GM18517 (cell line): ENCODE measurements around the gene DENND1A.
"Not testable (repeated sequence)": the region's sequence is repeated elsewhere in the genome, so short reads cannot be mapped to it uniquely, and the experiment has no call there.

ENCODE experiments used
- ATAC-seq: cut with Tn5 transposase; IDR thresholded peaks from one replicate; pipeline ENCODE4 v1.9.1; 2021; ENCODE audit warnings: mild to moderate bottlenecking, moderate library complexity; ENCODE audit not compliant: unreplicated experiment

The DENND1A gene

GRCh38 chr9:123823194-123823947 lies 106.6 kb downstream of the DENND1A start:
- no peak for ATAC-seq

GRCh38 chr9:123821619-123822018 lies 108.3 kb downstream of the DENND1A start:
- ATAC-seq: no peak

- ATAC-seq: no peak
Measured at GRCh38 chr9:123820139-123820538, 109.8 kb downstream of the DENND1A start.

- no peak for ATAC-seq
Measured at GRCh38 chr9:123816817-123817472, 113.0 kb downstream of the DENND1A start.

GRCh38 chr9:123815856-123816255 lies 114.1 kb downstream of the DENND1A start:
- not testable (repeated sequence) for ATAC-seq

GRCh38 chr9:123814496-123814895 lies 115.4 kb downstream of the DENND1A start:
- no peak for ATAC-seq

- ATAC-seq: no peak
Measured at GRCh38 chr9:123812984-123813383, 116.9 kb downstream of the DENND1A start.

GRCh38 chr9:123807251-123807650 lies 122.7 kb downstream of the DENND1A start:
- no peak for ATAC-seq

DNA sequence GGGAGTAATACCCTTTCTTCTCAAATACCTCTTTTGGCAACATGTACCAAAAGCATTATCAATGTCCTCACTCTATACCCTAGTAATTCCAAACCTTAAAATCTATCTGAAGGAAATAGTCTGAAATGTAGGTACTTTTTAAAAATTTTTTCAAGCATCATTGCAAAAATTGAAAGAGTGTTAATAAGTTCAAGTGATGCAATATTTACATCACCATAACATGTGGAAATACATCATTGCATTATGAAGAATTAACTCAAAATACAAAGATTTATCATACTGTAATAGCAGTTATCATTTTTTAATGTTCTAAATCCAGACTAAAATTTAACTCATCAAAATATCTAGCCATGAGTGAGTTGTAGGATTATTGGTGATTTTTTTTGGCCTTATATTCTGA lies 123.1 kb downstream of the DENND1A start:
- no peak for ATAC-seq

DNA sequence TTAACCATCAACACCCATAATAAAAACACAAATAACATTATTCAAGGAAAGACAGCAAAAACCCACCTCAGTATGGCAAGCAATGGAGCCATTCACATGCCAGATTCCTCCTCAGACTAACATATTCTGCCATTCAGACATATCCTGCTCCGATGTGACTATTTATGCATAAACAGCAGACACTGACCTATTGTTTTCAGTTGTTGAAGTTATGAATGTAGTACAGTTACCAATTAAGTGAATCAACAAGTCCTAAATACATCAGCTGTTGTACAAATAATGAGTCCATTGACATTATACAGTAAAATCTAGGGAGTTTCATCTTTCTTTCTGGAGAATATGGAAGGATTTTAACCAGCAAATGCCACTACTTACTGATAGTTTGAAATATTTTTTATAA lies 131.7 kb downstream of the DENND1A start:
- ATAC-seq: no peak

DNA sequence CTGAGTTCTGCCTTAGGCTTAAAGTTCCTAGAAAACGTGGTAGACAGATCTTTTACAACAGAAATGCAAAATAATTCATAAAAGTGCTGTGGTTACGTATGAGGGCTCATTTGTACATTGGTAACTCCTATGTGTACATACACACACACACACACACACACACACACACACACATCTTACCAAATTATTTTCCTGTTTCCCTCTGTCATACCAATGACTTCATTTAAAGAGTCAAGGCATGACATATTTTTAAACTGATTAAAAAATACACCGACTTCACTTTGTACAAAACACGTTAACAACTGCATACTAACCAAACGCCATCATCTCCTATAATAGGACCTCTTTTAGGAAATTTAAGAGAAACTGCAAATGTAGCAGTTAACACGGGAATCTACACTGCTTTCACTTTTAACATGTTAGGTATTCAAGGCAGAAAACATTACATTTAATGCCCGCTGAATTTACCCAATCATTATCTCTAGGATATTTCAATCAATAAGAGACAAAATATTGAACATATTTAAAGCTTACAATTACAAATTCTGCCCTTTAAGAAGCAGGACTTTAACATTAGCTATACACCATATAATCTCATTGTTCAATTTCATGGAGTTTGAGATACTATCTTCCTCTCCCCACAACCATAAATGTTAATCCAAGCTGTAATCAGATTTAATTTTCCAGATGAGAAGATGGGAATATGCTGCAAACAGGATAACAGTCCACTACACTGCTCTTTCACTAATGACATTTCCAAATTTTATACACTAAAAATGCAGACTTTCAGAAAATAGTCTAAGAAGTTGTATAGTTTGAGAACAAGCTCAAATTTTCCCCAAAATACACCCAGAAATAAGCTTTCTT lies 133.1 kb downstream of the DENND1A start:
- ATAC-seq: no peak

- no peak for ATAC-seq
Measured at GRCh38 chr9:123796094-123796493, 133.8 kb downstream of the DENND1A start.

DNA sequence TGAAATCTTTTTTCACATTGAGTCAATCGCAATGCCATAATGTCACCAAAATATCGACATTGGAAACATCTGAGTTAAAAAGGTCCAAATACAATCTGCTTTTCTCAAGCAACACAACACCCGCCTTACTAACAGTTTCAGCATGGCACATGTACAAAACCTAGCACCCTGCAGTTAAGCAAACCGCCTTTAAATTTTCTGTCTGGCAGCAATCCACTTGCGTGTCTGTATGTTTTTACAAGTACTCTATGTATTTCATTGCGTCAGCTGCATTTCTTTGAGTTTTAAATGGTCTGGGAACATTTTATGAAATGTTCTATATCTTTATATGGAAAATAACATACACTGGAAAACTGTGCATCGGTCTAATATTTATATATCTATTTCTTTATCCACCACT lies 134.6 kb downstream of the DENND1A start:
- ATAC-seq: no peak

DNA sequence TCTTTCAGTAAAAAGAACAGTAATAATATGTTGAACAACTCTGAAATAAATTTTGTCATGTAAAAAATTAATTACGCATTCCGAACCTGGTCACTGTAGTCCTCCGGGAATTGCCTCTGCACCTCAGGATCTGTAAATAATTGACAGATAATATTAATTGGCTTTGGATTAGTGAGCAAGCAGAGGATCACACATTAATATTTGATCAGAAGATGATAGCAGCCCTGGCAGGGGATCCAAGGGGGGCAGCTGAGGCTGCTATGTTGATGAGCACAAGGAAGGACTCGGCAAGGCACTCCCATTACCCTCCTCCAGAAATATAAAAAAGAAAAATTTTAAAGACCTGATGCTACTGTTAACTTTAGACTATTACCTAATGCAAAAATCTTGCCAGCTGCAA lies 137.4 kb downstream of the DENND1A start:
- ATAC-seq: no peak

DNA sequence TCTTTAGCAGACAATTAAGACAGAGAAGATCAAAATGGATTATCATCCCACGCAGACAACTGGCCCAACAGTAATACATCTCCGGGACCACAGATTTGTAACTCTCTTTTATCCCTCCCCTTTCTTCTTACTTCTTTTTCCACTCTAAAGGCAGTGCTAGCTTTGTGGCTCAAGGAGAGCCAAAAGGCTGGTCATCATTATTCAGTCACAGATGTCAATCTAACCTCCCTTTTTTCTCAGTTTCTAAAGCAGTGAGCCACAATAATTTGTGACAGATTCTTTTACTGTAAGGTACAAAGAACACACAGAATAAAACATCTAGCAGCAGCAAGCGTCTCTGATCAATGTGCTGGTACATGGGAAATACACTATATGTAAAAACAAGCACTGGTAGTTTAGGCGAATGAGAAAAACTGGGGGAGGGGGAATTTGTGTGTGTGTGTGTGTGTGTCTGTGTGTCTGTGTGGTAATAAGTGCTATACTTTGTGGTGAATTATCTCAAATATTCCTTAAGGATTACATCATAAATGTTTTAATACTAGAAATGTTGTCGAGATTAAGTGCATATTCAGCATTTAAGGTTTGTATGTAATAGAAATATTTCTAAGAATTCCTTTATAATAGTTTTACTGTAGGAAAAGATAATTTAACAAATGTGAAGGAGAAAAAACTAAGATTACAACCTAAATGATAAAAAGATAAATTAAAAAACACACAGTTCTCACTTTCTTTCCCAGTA lies 140.2 kb downstream of the DENND1A start:
- ATAC-seq: no peak

GRCh38 chr9:123787416-123787815 lies 142.5 kb downstream of the DENND1A start:
- no peak for ATAC-seq

DNA sequence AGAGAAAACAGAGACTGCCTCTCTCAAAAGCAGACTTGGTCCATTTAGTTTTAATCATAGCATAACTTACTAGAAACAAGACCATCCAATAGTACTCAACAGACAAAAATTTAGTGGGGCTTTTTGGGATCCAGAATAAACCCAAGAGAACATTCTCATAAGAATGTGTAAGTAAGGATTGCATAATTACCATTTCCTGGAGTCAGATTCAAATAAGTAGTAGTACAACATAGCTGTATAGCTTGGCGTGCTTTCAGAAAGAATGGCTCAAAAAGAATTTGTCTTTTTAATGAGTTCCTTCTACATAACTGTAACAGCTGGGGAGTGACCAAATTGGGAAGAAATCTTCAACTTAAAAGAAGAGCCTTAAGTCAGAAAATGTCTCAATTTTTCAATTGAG lies 145.4 kb downstream of the DENND1A start:
- ATAC-seq: no peak

DNA sequence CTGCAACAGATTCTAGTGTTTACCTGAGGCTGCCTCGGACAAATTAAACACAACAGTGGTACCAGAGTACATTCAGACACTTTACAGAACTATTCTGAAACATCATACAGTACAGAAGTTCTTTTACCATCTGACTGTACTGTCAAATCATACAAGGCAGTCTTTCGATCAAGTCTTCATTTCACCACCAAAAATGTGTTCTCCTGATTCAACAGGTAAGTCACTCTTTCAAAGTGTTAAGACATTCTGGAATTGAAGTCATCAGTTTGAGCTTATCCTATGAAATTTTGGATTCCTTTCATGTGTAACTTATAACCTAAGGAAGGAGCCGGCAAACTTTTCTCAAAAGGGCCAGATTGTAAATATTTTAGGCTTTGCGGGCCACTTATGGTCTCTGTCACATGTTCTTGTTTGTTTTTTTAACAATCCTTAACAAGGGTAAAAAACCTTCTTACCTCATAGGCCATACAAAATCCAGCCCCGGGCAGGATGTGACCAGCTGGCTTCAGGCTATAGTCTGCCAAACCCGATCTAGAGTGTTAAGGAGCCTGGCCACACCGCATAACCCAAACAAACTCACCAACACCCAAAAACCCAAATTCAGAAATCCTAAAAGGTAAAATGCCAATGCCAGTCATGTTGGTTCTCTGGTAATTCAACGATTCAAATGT lies 151.6 kb downstream of the DENND1A start:
- no peak for ATAC-seq

DNA sequence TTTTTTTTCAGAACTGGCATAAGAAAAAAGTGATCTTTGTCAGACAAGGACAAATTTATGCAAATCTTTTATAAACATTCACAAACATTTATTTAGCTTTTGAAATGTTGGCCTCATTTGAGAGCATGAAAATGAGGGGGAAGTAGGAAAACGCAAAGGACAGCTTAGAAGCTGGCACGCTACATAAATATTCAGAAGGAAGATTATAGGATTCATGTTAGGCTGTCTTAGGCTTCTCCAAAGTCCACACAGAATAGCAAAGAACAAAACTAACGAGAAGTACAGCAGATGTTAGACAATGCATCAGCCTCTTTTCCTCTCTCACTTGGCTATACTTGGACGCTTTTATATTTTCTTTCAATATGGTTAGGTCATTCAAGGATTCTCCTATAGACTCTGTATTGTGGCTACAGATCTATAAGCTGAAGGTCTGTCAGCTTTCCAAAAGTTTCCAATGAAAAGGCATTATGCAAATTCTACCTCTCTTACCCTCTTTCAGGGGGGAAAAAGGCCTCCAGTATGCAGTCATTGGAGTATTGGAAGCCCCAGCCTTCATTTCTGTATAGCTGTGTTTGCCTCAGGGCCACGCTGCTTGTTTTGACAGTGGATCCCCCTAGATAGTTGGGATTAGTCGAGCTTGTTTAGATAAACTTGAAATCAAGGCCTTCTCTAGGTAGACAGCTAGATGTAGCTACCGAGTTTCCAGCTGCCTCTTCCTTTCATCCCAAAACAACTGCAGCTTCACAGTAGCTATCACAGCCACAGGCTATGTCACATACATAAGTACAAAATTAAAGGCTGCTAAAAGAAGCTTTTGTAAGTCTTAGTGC lies 153.0 kb downstream of the DENND1A start:
- ATAC-seq: no peak
